Activated T-cell treated with anti-CD3 and anti-CD28 coated beads, Interleukin-2, amount 50 U/mL, for 24 hours (primary cell): ENCODE results near the gene ERP44.
"Not testable (repeated sequence)": the region's sequence is repeated elsewhere in the genome, so short reads cannot be mapped to it uniquely, and the experiment has no call there.

Experiments used
- DNase-seq: peaks from one replicate; pipeline ENCODE4 v3.0.0-alpha.2; 2020
- H3K27ac Mint-ChIP-seq: 2 replicates; pipeline ENCODE4 v1.8.0; 2020; ENCODE audit warnings: mild to moderate bottlenecking, mixed read lengths
- H3K27me3 Mint-ChIP-seq: 2 replicates; pipeline ENCODE4 v1.8.0; 2020; ENCODE audit warnings: mixed read lengths
- H3K36me3 Mint-ChIP-seq: 2 replicates; pipeline ENCODE4 v1.8.0; 2020; ENCODE audit warnings: low read depth, mixed read lengths
- H3K4me1 Mint-ChIP-seq: 2 replicates; pipeline ENCODE4 v1.8.0; 2020; ENCODE audit warnings: low read depth, mixed read lengths
- H3K4me3 Mint-ChIP-seq: 2 replicates; pipeline ENCODE4 v1.8.0; 2020; ENCODE audit warnings: mild to moderate bottlenecking, moderate library complexity, mixed read lengths
- H3K9me3 Mint-ChIP-seq: 2 replicates; pipeline ENCODE4 v1.8.0; 2020; ENCODE audit warnings: mixed read lengths

The ERP44 gene

DNA sequence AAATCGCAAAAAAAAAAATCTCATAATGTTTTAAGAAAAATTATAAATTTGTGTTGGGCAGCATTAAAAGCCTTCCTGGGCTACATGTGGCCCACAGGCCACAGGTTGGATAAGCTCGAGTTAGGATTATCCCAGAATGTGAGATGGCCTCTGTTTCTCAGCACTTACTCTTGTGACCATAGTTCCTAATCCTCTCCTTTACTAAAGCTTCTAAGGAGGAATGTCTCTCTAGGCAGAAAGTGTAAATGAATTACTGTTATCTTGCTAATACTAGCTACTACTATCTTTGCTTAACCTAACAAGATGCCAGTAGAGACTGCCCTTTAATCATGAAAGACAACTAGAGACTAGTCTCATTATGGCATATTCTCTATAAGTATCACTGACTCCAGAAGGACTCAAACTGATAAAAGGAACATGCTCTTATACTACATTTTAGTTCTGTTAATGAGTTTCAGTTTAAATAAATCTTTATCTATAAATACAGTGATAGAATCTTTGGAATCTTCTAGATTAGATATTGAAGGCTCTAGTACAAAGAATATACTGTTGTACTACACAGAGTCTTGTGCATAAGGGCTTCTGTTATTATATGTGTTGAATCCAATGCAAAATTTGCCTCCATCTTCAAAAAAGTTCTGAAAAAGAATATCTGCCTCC is 14.0 kb upstream of the ERP44 start:
- H3K4me3 Mint-ChIP-seq: no peak overlapping the region
- H3K36me3 Mint-ChIP-seq: peaks cover 70% of the 10 kb centered on the region
- H3K4me1 Mint-ChIP-seq: peaks cover 19% of the 10 kb centered on the region
- no peak overlapping the region for H3K27ac Mint-ChIP-seq
- no peak for DNase-seq
- no peaks in the 10 kb centered on the region for H3K27me3 Mint-ChIP-seq
- H3K9me3 Mint-ChIP-seq: no peaks in the 10 kb centered on the region

DNA sequence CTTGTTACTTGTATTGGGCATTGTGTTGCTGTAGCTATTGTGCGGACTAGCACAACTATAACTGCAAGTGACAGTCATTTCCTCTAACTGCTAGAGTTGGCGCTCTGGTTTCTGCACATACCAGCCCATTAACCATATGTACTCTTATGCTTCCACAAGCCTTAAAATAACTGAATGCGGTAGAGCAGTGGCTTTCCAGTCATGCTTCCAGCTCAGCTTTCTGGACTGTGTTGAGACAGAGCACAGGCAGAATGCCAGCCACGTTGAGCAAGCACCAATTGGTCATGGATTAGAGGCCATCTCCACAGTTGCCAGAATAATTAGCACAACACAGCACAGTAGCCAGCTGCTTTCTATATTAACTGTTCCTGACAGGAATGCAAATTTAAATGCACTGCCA is 12.4 kb upstream of the ERP44 start:
- DNase-seq: no peak
- no peak overlapping the region for H3K27ac Mint-ChIP-seq
- no peaks in the 10 kb centered on the region for H3K27me3 Mint-ChIP-seq
- H3K4me1 Mint-ChIP-seq: peaks cover 19% of the 10 kb centered on the region
- no peaks in the 10 kb centered on the region for H3K9me3 Mint-ChIP-seq
- peaks cover 61% of the 10 kb centered on the region for H3K36me3 Mint-ChIP-seq
- no peak overlapping the region for H3K4me3 Mint-ChIP-seq

GRCh38 chr9:100108559-100108958 is 9.8 kb upstream of the ERP44 start:
- no peak overlapping the region for H3K27ac Mint-ChIP-seq
- H3K4me1 Mint-ChIP-seq: peaks cover 22% of the 10 kb centered on the region
- no peak for DNase-seq
- H3K27me3 Mint-ChIP-seq: no peaks in the 10 kb centered on the region
- H3K36me3 Mint-ChIP-seq: peaks cover 55% of the 10 kb centered on the region
- H3K9me3 Mint-ChIP-seq: no peaks in the 10 kb centered on the region
- H3K4me3 Mint-ChIP-seq: no peak overlapping the region

DNA sequence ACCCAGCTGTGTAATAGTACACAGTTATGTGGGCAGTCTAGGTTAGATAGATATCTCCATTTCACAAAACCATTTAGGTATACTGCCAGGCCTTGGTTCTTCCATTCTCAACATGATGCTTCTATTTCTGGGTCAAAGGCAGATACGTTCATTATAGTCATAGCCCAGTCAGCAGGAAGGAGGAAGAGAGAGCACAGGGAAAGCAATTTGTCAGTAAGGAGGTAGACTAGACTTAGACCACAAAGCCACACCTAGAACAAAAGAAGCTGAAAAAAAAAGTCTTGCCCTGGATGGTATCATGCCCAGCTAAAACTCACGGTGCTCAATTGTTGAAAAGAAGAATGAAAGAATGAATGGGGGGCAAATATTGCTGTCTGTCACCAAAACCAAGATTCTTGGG is 7.8 kb upstream of the ERP44 start:
- no peak for DNase-seq
- Mint-ChIP-seq H3K4me3 (no peak overlapping the region), H3K36me3 (peaks cover 45% of the 10 kb centered on the region), H3K9me3 (no peaks in the 10 kb centered on the region), H3K27me3 (no peaks in the 10 kb centered on the region), H3K27ac (no peak overlapping the region), H3K4me1 (peaks cover 15% of the 10 kb centered on the region)

- Mint-ChIP-seq H3K36me3 (peaks cover 41% of the 10 kb centered on the region), H3K27ac (no peak overlapping the region), H3K4me3 (no peak overlapping the region), H3K27me3 (no peaks in the 10 kb centered on the region), H3K4me1 (peaks cover 11% of the 10 kb centered on the region), H3K9me3 (no peaks in the 10 kb centered on the region)
- DNase-seq: no peak
Observed at GRCh38 chr9:100105861-100106260, 7.1 kb upstream of the ERP44 start.

DNA sequence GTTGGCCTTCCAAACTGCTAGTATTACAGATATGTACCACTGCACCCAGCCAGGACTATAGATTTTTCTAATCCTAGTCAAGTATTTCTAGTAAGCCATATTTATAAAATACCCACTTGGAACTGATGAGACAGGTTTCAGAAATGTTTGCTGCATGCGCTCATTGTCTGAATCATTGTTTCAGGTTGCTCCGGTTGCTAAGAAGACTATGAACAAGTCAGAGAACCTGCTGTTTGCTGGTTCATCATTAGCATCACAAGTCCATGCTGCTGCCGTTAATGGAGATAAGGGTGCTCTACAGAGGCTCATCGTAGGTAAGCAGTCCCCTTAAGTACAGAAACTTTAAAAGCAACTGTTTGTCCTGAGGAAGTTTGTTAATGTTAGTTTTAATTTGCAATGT is 5.5 kb upstream of the ERP44 start:
- Mint-ChIP-seq H3K27ac (peak overlapping the region; percentile 71), H3K9me3 (no peaks in the 10 kb centered on the region), H3K27me3 (no peaks in the 10 kb centered on the region), H3K4me3 (no peak overlapping the region), H3K4me1 (peaks cover 17% of the 10 kb centered on the region), H3K36me3 (peaks cover 37% of the 10 kb centered on the region)
- no peak for DNase-seq

GRCh38 chr9:100101608-100102007 is 2.8 kb upstream of the ERP44 start:
- H3K27me3 Mint-ChIP-seq: no peaks in the 10 kb centered on the region
- H3K4me3 Mint-ChIP-seq: no peak overlapping the region

DNA sequence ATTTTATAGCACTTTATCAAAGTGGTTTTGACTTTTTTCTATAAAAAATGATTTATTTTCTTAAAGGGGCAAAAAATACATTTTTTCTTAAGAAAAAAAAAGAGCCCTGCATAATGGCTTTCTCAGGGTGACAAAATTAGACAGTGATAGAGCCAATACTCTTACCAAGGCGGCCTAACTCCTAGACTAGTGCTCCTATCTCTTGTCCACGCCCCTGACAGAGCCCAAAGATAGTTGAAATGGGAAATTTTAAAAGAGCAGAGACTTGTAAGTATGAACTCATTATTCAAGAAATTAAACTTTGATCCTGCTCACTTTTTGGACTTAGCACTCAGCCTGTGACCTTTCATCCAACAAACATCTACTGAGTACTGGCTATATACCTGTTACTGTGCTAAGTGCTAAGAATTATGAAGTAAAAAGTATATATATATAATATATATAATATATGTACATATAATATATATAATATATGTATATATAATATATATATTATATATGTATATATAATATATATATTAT is 1.4 kb upstream of the ERP44 start:
- peak overlapping the region; percentile 100 for H3K4me3 Mint-ChIP-seq
- DNase-seq: no peak
- no peaks in the 10 kb centered on the region for H3K9me3 Mint-ChIP-seq
- H3K27me3 Mint-ChIP-seq: no peaks in the 10 kb centered on the region
- H3K4me1 Mint-ChIP-seq: peaks cover 37% of the 10 kb centered on the region
- peak overlapping the region; percentile 98 for H3K27ac Mint-ChIP-seq
- peaks cover 39% of the 10 kb centered on the region for H3K36me3 Mint-ChIP-seq

More at GRCh38 chr9:100101608-100102007, 2.8 kb upstream of the ERP44 start:
- DNase-seq: no peak
- no peaks in the 10 kb centered on the region for H3K9me3 Mint-ChIP-seq
- peaks cover 25% of the 10 kb centered on the region for H3K4me1 Mint-ChIP-seq
- no peak overlapping the region for H3K27ac Mint-ChIP-seq
- peaks cover 37% of the 10 kb centered on the region for H3K36me3 Mint-ChIP-seq

GRCh38 chr9:100099722-100100042 is 882 bp upstream of the ERP44 start:
- Mint-ChIP-seq H3K27ac (peak overlapping the region; percentile 98), H3K4me3 (peak overlapping the region; percentile 100), H3K27me3 (no peaks in the 10 kb centered on the region), H3K36me3 (peaks cover 37% of the 10 kb centered on the region), H3K4me1 (peaks cover 41% of the 10 kb centered on the region), H3K9me3 (no peaks in the 10 kb centered on the region)
- no peak for DNase-seq

GRCh38 chr9:100098046-100098886 is 534 bp downstream of the ERP44 start:
- Mint-ChIP-seq H3K27ac (peak overlapping the region; percentile 98), H3K4me1 (peaks cover 45% of the 10 kb centered on the region), H3K4me3 (peak overlapping the region; percentile 100), H3K27me3 (no peaks in the 10 kb centered on the region), H3K36me3 (peaks cover 30% of the 10 kb centered on the region), H3K9me3 (no peaks in the 10 kb centered on the region)
- peak; percentile 35 for DNase-seq

GRCh38 chr9:100096378-100096916 is 2.4 kb downstream of the ERP44 start:
- no peaks in the 10 kb centered on the region for H3K27me3 Mint-ChIP-seq
- no peak for DNase-seq
- H3K9me3 Mint-ChIP-seq: no peaks in the 10 kb centered on the region
- peak overlapping the region; percentile 5 for H3K4me3 Mint-ChIP-seq
- peaks cover 60% of the 10 kb centered on the region for H3K4me1 Mint-ChIP-seq
- H3K27ac Mint-ChIP-seq: no peak overlapping the region
- H3K36me3 Mint-ChIP-seq: peaks cover 22% of the 10 kb centered on the region

GRCh38 chr9:100094411-100094810 is 4.4 kb downstream of the ERP44 start:
- H3K9me3 Mint-ChIP-seq, H3K27ac Mint-ChIP-seq, H3K4me3 Mint-ChIP-seq, H3K27me3 Mint-ChIP-seq, DNase-seq: not testable (repeated sequence)
- Mint-ChIP-seq H3K36me3 (peaks cover 20% of the 10 kb centered on the region), H3K4me1 (peaks cover 66% of the 10 kb centered on the region)

DNA sequence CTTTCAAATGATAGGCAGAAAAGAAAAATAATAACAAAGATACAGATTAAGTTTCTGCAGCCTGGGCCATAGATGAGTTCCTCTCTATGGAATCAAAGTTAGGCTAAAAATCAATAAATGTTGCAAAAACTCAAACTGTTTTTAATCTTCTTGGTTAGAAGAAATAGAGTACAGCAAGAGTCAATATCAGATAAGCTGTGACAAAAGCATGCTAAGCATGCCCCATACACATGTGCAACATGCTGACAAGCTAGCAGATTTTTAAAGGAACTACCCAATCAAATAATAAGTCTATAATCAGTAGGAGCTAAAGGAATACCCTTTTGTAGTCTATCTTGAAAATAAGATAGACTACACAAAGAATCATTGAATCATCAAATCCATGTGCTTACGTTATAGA is 6.7 kb downstream of the ERP44 start:
- Mint-ChIP-seq H3K4me1 (peaks cover 77% of the 10 kb centered on the region), H3K4me3 (no peak overlapping the region), H3K9me3 (no peaks in the 10 kb centered on the region), H3K27me3 (no peaks in the 10 kb centered on the region), H3K36me3 (peaks cover 8% of the 10 kb centered on the region), H3K27ac (no peak overlapping the region)
- DNase-seq: no peak

DNA sequence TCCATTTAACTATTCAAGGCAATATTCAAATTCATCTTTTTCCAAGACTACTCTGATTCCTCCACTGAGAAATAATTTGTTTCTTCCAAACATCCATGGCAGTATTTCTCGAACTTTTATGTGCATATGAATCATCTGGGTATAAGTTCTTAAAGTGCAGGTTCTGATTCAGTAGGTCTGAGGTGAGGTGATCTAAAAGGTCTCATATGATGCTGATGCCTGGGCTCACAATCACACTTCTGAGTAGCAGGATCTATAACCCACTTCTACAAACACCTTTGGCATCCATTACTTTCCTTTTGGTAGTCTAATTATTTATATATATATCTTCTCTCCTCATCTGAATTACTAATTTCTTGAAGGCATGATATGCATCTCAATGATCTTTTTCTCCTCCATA is 7.2 kb downstream of the ERP44 start:
- no peak overlapping the region for H3K27ac Mint-ChIP-seq
- H3K36me3 Mint-ChIP-seq: peaks cover 8% of the 10 kb centered on the region
- no peaks in the 10 kb centered on the region for H3K9me3 Mint-ChIP-seq
- no peak overlapping the region for H3K4me3 Mint-ChIP-seq
- H3K4me1 Mint-ChIP-seq: peaks cover 79% of the 10 kb centered on the region
- no peaks in the 10 kb centered on the region for H3K27me3 Mint-ChIP-seq
- DNase-seq: no peak

DNA sequence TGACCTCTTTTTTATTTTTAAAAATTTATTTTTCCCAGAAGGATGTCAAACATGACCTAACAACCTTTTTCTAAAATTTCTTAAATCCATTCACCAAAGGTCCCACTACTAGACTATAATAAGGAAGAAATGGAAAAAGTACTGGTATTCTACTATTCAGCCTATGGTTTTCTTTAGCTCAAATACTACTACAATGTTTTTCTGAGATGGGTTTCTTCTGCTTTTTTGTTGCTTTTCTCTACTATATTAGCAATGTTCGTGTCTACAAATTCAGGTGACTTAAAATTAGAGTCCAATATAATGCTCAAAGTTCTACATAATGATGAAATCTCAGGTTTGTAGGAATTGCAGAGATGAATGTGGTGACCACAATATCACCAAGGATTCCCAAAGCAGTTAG is 7.9 kb downstream of the ERP44 start:
- Mint-ChIP-seq H3K9me3 (no peaks in the 10 kb centered on the region), H3K36me3 (peaks cover 8% of the 10 kb centered on the region), H3K4me3 (no peak overlapping the region), H3K4me1 (peaks cover 80% of the 10 kb centered on the region), H3K27ac (no peak overlapping the region), H3K27me3 (no peaks in the 10 kb centered on the region)
- DNase-seq: no peak
